ENCODE results near the gene HSPA4L. TPM values are rescaled to one million over a fixed set of nuclear protein-coding genes. Genes with fewer than 3 reads are reported as not detected.

HSPA4L gene
- total and polyA plus RNA-seq, 4 donors: 2.6 to 17.7 (median 7.8) TPM

- no peak for ATAC-seq (ENCODE audit: low FRiP score)
- Histone ChIP-seq H3K4me1 (ENCODE audit: control insufficient read depth in 1 of 2, insufficient read depth in 2 of 2, low read length in 2 of 2) (no peaks in the 10 kb centered on the region), H3K4me3 (ENCODE audit: low read length in 2 of 2) (no peak overlapping the region), H3K36me3 (ENCODE audit: control insufficient read depth in 1 of 2, insufficient read depth in 2 of 2, low read length in 1 of 2) (no peaks in the 10 kb centered on the region), H3K27me3 (ENCODE audit: control insufficient read depth in 1 of 2, insufficient read depth in 2 of 2, low read length in 1 of 2) (no peaks in the 10 kb centered on the region), H3K27ac (ENCODE audit: low read depth in 1 of 2, low read length in 2 of 2) (peak overlapping the region; percentile 48 to 57), H3K9me3 (ENCODE audit: control insufficient read depth, low read length) (no peaks in the 10 kb centered on the region)
- DNase-seq: no peak
- intact Hi-C loops (cut with DNase I): no loop called here
These were observed 88.2 kb downstream of the HSPA4L start for GRCh38 chr4:127870281-127870680.

DNA sequence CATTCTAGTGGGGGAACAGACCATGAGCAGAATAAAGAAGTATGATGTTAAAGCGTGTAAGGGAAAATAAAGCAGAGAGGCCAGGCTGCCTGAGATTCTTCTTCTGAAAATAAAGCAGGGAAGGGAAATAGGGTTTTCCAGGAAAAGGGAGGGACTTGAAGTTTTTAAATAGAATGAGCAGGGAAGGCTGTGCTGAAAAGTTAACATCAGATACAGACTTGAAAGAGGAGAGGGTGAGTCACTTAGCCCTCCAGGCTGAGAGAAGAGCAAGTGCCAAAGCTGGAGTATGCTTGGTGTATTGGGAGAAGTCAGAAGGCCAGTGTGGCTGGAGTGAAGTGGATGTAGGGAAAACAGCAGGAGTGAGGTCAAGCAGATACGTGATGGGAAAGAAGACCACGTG, 88.6 kb downstream of the HSPA4L start:
- H3K36me3 ChIP-seq (ENCODE audit: control insufficient read depth in 1 of 2, insufficient read depth in 2 of 2, low read length in 1 of 2): no peaks in the 10 kb centered on the region
- H3K4me1 ChIP-seq (ENCODE audit: control insufficient read depth in 1 of 2, insufficient read depth in 2 of 2, low read length in 2 of 2): no peaks in the 10 kb centered on the region
- no peaks in the 10 kb centered on the region for H3K9me3 ChIP-seq (ENCODE audit: control insufficient read depth, low read length)
- peak in 1 of 2 donors; percentile 59 for DNase-seq
- 1 to 5% methylated on average over 3 of the region's 3 CpGs for WGBS, 2 donors
- no peaks in the 10 kb centered on the region for H3K27me3 ChIP-seq (ENCODE audit: control insufficient read depth in 1 of 2, insufficient read depth in 2 of 2, low read length in 1 of 2)
- peak; percentile 90 for ATAC-seq (ENCODE audit: low FRiP score)
- intact Hi-C loops (cut with DNase I): no loop called here
- H3K27ac ChIP-seq (ENCODE audit: low read depth in 1 of 2, low read length in 2 of 2): peak overlapping the region in 1 of 2 donors; percentile 59
- no peak overlapping the region for H3K4me3 ChIP-seq (ENCODE audit: low read length in 2 of 2)

DNA sequence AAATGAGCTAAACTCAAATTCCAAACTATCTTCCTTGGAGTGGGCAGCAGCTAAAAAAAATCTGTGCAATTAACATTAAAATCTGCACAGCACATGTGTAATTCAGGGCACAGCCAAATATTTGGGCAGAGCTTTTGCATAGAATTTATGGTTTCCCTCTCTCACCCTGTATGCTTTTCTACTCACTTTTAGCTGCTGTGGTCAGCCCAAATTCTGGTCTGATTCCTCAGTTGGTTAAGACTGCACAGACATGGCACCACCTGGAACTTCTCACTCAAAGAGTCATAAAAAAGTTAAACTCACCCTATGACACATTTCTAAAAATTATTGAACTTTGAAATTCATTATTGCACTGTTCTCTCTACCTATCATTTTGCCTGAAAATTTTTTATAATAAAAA, 93.7 kb downstream of the HSPA4L start:
- DNase-seq (no peak), ATAC-seq (ENCODE audit: low FRiP score) (no peak)
- Histone ChIP-seq H3K36me3 (ENCODE audit: control insufficient read depth in 1 of 2, insufficient read depth in 2 of 2, low read length in 1 of 2) (no peaks in the 10 kb centered on the region), H3K27me3 (ENCODE audit: control insufficient read depth in 1 of 2, insufficient read depth in 2 of 2, low read length in 1 of 2) (no peaks in the 10 kb centered on the region), H3K4me1 (ENCODE audit: control insufficient read depth in 1 of 2, insufficient read depth in 2 of 2, low read length in 2 of 2) (no peaks in the 10 kb centered on the region), H3K9me3 (ENCODE audit: control insufficient read depth, low read length) (no peaks in the 10 kb centered on the region), H3K4me3 (ENCODE audit: low read length in 2 of 2) (no peak overlapping the region), H3K27ac (ENCODE audit: low read depth in 1 of 2, low read length in 2 of 2) (no peak overlapping the region)
- intact Hi-C loops (cut with DNase I): no loop called here

GRCh38 chr4:127880763-127881562, 98.8 kb downstream of the HSPA4L start, which contains the start of gene PLK4:
Gene PLK4, plus strand, starts transcription at chr4:127880893. Its CDS starts 242 bp downstream, at chr4:127881135.
- 0 to 1% methylated on average over 65 to 70 of the region's 70 CpGs for WGBS, 2 donors
- H3K27ac ChIP-seq (ENCODE audit: low read depth in 1 of 2, low read length in 2 of 2): no peak within 1 kb of the TSS
- intact Hi-C loops (cut with DNase I): loop anchor here in 1 of 2 donors (2.0 to 10.0 kb wide), 2 partner anchors 84 to 98 kb away; partner anchors contain the start of genes ABHD18, HSPA4L and MFSD8
- DNase-seq (peak; percentile 98), ATAC-seq (ENCODE audit: low FRiP score) (peak; percentile 98)
- H3K4me3 ChIP-seq (ENCODE audit: low read length in 2 of 2): peak within 1 kb of the TSS; percentile 50 to 52
- H3K4me1 ChIP-seq (ENCODE audit: control insufficient read depth in 1 of 2, insufficient read depth in 2 of 2, low read length in 2 of 2): no peaks in the 10 kb centered on the region
- no peaks in the 10 kb centered on the region for H3K9me3 ChIP-seq (ENCODE audit: control insufficient read depth, low read length)
- H3K27me3 ChIP-seq (ENCODE audit: control insufficient read depth in 1 of 2, insufficient read depth in 2 of 2, low read length in 1 of 2): no peaks in the 10 kb centered on the region
- no peaks in the 10 kb centered on the region for H3K36me3 ChIP-seq (ENCODE audit: control insufficient read depth in 1 of 2, insufficient read depth in 2 of 2, low read length in 1 of 2)

DNA sequence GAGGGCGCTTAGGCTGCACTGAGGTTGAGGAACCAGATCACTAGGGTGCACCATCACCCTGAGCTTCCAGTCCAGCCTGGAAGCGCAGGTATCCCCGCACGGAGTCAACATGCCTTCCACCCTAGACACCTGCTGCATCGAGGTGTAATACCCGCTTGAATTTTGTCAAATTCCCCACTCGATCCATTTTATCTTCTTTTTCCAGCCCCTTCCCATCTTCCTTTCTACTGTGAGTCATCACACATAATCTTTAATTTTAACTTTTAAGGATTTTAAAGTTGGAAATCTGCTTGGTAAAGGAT, 99.4 kb downstream of the HSPA4L start:
- Histone ChIP-seq H3K9me3 (ENCODE audit: control insufficient read depth, low read length) (no peaks in the 10 kb centered on the region), H3K27me3 (ENCODE audit: control insufficient read depth in 1 of 2, insufficient read depth in 2 of 2, low read length in 1 of 2) (no peaks in the 10 kb centered on the region), H3K4me1 (ENCODE audit: control insufficient read depth in 1 of 2, insufficient read depth in 2 of 2, low read length in 2 of 2) (no peaks in the 10 kb centered on the region), H3K4me3 (ENCODE audit: low read length in 2 of 2) (peak overlapping the region; percentile 22 to 50), H3K36me3 (ENCODE audit: control insufficient read depth in 1 of 2, insufficient read depth in 2 of 2, low read length in 1 of 2) (no peaks in the 10 kb centered on the region), H3K27ac (ENCODE audit: low read depth in 1 of 2, low read length in 2 of 2) (no peak overlapping the region)
- DNase-seq (no peak), ATAC-seq (ENCODE audit: low FRiP score) (no peak)
- 0% methylated on average over 7 of the region's 7 CpGs for WGBS, 2 donors
- intact Hi-C loops (cut with DNase I): loop anchor here in 1 of 2 donors (2.0 to 10.0 kb wide), 2 partner anchors 83 to 99 kb away; partner anchors contain the start of genes ABHD18, HSPA4L and MFSD8

DNA sequence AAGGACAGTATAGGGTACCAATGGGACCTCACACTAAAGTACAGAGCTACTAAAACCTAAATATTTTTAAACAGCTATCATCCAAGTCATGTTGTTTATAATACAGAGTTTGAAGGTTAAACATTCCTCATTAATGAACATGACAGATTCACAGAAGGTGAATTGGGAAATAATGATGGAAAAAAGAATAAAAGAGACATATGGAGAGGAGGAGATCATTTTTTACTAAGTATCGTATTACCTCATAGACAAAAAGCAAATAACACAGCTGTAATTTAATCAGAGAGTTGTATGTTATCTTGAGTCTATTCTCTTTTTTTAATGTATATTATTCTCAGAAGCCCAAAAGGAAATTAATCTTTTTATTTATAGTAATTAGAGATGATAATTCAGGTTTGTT, 106.4 kb downstream of the HSPA4L start:
- no peak for DNase-seq
- intact Hi-C loops (cut with DNase I): loop anchor here in 1 of 2 donors (10.0 kb wide), 1 partner anchor 76 kb away; the partner anchor contains the start of genes ABHD18 and MFSD8
- H3K27me3 ChIP-seq (ENCODE audit: control insufficient read depth in 1 of 2, insufficient read depth in 2 of 2, low read length in 1 of 2): no peaks in the 10 kb centered on the region
- WGBS, 2 donors: 90 to 92% methylated on average over 1 of the region's 1 CpG
- H3K9me3 ChIP-seq (ENCODE audit: control insufficient read depth, low read length): no peaks in the 10 kb centered on the region
- H3K36me3 ChIP-seq (ENCODE audit: control insufficient read depth in 1 of 2, insufficient read depth in 2 of 2, low read length in 1 of 2): no peaks in the 10 kb centered on the region
- ATAC-seq (ENCODE audit: low FRiP score): no peak
- no peaks in the 10 kb centered on the region for H3K4me1 ChIP-seq (ENCODE audit: control insufficient read depth in 1 of 2, insufficient read depth in 2 of 2, low read length in 2 of 2)
- no peak overlapping the region for H3K27ac ChIP-seq (ENCODE audit: low read depth in 1 of 2, low read length in 2 of 2)
- H3K4me3 ChIP-seq (ENCODE audit: low read length in 2 of 2): no peak overlapping the region

DNA sequence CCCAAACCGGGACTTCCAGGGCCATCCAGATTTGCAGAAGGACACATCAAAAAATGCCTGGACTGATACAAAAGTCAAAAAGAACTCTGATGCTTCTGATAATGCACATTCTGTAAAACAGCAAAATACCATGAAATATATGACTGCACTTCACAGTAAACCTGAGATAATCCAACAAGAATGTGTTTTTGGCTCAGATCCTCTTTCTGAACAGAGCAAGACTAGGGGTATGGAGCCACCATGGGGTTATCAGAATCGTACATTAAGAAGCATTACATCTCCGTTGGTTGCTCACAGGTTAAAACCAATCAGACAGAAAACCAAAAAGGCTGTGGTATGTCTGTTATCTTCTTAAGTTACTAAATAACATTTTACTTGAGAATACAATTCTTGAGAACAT, 107.8 kb downstream of the HSPA4L start:
- Histone ChIP-seq H3K9me3 (ENCODE audit: control insufficient read depth, low read length) (no peaks in the 10 kb centered on the region), H3K4me3 (ENCODE audit: low read length in 2 of 2) (no peak overlapping the region), H3K4me1 (ENCODE audit: control insufficient read depth in 1 of 2, insufficient read depth in 2 of 2, low read length in 2 of 2) (no peaks in the 10 kb centered on the region), H3K27me3 (ENCODE audit: control insufficient read depth in 1 of 2, insufficient read depth in 2 of 2, low read length in 1 of 2) (no peaks in the 10 kb centered on the region), H3K27ac (ENCODE audit: low read depth in 1 of 2, low read length in 2 of 2) (no peak overlapping the region), H3K36me3 (ENCODE audit: control insufficient read depth in 1 of 2, insufficient read depth in 2 of 2, low read length in 1 of 2) (no peaks in the 10 kb centered on the region)
- no peak for ATAC-seq (ENCODE audit: low FRiP score)
- no peak for DNase-seq
- WGBS, 2 donors: 40 to 42% methylated on average over 3 of the region's 3 CpGs
- intact Hi-C loops (cut with DNase I): loop anchor here in 1 of 2 donors (10.0 kb wide), 1 partner anchor 75 kb away; the partner anchor contains the start of genes ABHD18 and MFSD8

Data from aorta (tissue), 5 donors.